Inflammatory macrophage (primary cell): ENCODE results near the gene RUFY4.
"Not testable (repeated sequence)": the region's sequence is repeated elsewhere in the genome, so short reads cannot be mapped to it uniquely, and the experiment has no call there.

ENCODE experiments used
- DNase-seq, 2 donors: peaks; one replicate each; pipeline ENCODE4 v3.0.0-alpha.2; 2020 to 2022

The RUFY4 gene

DNA sequence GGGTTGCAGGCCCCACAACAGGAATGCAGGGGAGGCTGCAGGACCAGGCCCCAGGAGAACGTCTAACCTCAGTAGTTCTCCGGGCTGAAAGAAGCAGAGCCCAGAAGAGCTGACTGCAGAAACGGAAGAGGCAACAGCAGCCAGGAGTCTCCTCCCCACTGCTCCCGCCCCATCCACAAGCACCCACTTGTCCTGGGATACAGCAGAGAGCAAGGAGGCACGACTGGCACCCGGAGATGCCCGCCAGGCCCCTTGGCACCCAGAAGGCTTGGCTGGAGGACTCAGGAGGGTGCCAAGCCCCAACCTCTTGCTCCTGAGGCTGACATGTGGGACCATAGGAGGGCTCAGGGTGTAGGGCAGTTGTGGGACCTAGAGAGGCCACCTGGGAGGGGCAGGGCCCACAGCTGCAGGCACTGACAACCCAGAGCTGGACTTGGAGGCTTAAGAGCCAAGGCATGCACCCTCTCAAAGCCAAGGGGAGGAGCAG, 37.2 kb upstream of the RUFY4 start:
- no peak for DNase-seq

DNA sequence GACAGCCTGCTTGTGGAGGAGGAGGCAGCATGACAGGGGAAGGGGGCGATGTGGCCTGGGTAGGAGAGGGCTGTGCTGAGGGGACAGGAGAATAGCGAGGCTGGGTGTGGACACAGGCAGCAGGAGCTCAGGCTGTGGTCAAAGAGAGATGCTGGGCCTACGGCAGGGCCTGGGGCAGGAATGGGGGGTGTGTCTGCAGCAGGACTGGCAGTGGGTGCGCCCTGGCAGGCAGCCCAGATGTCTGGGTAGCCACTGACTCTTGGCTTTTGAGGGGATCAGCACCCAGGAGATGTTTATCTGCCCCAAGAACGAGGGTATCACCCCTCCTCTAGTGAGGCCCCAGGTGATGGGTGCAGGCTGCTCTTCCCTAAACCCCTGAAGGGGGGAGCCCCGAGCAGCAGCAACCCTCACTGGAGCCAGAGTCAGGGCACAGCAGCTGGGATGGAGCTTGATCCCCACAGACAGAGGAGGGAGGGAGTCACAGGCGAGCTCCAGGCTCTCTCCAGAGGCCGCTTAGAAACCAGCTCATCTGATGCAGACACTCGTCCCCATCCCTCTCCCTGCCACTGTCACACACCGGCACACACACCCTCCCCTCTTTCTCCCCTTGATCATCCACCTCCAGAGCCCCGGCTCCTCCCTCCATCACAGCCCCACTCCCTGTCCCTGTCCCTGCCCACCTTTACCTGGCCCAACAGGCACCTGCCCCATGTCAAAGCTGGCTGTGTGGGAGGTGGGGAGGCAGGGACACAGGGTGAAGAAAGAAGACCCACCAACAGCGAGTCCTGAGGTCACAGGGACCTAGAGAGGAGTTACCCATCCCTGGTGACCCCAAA, 36.5 kb upstream of the RUFY4 start:
- DNase-seq: no peak

DNA sequence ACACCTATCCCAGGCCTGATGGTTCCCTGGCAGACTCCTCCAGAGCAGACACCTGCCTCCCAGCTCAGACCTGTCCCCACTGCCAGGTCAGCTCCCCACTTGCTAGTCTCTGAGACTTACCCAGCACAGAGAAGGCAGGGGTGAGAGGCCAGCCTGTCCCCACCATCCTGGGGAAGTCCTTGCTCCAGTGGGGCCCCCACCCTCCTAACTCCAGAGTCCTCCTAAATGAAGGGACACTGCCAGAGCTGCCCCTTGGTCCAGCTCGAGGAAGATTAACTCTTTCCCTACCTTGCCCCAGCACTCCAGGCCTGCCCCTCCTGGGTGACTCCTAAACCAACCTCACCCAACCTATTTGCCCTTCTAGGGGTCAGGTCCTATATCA, 35.9 kb upstream of the RUFY4 start:
- no peak for DNase-seq

DNA sequence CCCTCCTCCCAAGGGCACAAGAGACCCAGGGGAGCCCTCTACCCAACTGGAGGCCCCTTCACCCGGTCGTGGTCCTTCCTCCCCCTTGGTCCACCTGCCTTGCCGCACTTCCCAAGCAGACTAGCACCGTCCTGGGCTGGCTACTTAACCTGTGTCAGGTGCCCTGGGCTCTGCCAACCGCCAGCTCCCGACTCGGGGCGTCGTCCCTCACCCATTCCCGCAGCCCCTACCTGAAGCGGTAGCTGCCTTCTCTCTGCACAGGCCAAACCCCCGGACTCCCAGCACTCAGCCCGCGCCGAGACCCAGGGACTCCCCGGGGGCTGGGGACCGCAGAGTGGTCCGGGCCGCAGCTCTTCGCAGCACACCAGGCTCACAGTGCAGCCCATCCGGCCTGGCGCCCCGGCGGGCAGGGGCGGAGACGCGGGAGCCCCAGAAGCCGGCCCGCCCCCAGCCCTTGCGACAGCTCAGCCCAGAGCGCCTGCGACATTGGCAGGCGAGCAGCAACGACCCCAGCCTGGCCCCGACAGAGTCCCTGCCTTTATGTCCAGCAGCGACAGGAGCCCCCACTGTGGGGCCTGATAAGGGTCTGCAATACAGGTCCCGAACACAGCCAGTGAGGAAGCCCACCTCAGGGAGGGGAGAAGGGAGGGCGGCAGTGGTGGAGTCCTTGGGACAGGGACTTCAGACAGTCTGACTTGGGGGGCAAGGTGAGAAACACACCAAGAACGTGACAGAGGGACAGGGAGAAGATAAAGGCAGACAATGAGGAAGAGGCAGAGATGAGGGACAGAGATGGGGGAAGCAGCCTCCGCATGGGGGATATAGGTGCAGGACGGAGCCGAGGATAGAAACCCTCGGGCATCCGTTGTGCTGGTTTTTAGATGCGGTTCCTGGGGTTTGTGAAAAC, 35.2 kb upstream of the RUFY4 start:
- no peak for DNase-seq

DNA sequence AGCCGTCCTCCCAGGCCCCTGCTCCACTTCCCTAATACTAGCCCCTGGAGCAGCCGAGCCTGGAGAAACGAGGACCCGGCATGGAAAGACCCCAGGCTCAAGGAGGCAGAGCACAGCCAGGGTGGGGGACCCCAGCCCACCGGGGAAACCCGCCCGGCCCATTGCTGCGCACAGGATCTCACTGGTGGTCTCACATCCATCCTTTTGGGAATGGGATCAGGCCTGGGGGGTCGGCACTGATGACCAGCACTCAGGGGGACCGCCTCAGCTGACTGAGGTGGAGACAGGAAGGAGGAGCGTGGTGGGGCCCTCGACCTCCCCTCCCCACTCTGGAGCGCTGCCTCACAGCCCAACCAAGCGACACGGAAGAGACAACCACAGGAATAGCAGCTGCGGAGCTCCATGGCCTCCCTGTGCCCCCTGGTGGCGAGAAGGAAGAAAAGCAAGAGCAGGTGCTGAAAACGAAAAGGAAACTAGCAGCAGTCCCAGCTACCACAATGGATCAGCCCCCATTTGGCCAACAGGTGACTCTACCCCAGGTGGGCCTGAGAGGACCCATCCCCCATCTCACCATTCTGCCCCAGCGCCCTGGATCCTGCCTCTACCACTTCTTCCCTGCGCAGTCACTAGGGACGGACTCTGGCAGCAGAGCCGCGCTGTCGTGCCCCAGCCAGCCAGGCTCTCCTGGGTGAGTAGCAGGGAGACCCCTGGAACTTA, 34.4 kb upstream of the RUFY4 start:
- DNase-seq: peak; percentile 59 to 82

DNA sequence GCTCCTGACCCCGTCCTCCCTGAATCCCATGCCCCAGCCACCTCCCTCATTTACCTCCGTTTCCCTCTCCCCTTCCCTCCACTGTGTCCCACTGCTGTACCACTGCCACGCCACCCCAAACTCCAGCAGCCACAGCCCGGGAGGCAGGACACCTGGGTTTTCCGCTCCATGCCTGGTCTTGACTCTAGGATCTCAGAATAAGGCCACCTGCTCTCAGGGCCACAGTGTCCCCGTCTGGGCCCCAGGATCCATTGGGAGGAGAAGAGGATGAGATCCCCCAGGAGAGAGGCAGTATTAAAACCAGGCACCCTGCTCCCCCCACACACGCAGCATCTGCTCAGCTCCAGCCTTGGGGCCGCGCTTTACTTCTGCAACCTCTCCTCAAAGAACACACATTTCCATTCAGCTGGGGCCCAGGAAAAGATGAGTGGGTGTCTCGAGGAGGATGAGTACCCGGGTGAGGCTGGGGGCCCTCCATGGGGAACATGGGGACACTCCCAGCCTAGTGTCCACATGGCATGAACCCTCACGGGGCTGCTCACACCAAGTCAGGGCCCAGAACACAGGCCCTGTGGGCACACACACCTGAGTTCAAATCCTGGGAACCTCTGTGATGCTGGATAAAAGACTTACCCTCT, 33.5 kb upstream of the RUFY4 start:
- no peak for DNase-seq

DNA sequence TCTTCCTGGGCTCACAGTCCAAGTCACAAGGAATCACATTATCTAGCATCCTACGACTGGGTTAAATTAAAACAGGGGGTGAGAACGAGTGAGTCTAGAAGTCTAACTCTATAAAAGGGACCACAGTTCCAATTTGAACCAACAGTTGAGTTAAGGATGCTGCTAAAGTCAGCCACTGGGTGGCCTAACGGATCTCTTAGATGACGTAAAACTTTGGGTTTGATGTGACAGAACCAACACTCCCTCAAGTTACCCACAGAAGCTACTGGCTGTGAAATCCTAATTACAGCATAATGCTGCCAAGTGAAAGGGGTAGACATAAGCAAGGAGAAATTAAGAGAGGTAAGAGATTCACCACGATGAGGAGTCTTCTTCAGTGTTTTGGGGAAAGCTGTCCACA, 32.7 kb upstream of the RUFY4 start:
- DNase-seq: peak; percentile 64 to 65

DNA sequence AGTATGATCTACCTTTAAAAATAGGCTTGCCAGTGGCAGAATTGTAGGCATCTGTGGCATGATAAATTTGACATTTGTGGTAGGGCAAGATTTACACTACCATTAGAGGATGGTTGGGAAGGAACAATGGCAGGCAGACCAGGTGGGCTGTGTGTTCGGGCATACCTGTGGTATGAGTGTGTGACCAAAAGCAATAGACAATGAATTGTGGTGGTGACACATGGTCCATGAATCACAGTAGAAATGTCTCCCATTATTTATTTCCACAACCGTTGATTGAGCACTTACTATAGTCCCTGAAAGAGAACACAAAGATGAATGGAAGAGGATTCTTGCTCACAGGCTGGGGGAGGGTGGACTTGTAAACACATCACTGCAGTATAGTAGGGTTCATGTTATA, 29.9 kb upstream of the RUFY4 start:
- no peak for DNase-seq

DNA sequence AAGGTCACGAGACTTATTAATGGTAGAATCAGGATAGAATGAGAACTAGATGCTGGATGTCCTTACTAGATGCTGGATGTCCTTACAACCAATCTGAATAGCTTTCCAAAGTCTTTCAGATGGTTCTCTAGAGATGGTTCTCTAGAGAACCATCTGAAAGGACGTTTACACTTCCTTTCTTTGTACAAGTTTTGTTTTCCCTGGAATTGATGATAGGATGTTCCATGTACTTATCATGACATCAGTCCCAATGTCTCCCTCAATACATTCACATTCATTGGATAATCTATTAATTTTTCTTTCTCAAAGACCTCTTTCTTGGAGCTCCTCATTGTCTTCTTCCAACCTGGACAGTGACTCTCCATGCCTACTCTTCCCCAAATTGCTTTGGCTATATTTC, 28.2 kb upstream of the RUFY4 start:
- DNase-seq: no peak

DNA sequence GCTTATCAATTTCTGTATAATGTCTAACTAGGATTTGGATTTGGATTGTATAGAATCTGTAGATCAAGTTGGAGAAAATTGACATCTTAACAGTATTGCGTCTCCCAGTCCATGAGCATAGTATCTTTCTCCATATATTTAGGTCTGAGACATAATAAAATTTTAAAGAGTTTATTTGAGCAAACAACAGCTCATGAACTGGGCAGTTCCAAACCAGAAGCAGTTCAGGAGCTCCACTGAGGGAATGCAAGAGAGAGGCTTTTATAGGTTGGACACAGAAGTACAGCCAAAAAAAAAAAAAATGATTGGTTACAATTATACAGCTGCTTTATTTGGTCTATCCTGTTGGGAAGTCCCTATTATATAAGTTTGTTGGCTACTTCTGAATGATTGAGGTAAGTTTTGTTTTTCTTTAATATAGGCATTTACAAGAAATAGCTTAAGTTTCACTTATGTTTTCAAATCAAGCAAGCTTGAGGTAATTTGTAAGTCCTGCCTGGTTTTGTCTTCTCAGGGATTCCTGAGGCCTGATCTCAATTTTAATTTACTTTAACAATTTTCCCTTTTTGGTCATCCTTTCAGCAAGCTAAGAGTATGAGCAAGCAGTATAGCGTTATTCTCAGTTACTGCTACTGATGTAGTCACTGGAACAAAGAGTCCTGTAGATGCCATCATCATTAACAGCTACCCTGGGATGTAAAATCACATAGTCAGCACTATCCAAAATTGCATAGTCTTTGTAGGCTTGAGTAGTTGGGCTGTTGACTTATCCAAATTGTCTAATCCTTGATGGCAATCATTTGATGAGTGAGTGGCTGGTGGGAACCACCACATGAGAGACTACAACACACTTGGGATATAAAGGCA, 27.5 kb upstream of the RUFY4 start:
- no peak for DNase-seq

DNA sequence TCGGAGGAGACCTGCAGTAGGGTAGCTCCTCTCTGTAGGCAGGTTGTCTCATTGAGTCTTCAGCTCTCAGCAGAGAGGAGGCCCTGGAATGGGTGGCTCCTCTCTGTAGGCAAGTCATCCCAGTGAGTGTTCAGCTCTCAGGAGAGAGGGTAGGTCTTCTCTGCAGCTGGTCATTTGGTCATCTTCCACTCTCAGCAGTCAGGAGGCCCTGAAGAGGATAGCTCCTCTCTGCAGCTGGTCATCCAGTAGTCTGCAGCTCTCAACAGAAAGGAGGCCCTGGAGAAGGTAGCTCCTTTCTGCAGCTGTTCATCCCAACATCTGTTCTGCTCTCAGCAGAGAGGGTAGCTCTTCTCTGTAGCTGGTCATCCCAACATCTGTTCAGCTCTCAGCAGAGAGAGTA, 26.0 kb upstream of the RUFY4 start:
- no peak for DNase-seq

DNA sequence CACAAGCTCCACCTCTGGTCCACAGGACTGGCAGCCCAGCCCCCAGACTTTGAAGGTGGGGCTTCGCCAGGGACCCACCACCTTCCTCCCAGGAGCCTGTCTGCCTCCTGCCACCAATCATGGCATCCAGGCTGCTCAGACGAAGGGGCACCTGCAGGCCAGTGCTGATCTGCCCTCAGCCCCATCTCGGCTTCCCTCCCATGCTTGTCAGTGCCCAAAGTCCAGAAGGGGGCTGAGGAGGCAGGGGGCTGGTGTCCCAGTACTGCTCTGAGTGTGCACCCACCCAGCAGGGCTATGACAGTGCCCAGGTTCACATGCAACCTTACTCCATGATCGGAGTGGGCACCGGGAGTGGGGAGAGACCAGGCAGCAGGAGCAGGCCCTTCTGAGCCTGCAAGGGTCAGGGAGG, 25.3 kb upstream of the RUFY4 start:
- no peak for DNase-seq

DNA sequence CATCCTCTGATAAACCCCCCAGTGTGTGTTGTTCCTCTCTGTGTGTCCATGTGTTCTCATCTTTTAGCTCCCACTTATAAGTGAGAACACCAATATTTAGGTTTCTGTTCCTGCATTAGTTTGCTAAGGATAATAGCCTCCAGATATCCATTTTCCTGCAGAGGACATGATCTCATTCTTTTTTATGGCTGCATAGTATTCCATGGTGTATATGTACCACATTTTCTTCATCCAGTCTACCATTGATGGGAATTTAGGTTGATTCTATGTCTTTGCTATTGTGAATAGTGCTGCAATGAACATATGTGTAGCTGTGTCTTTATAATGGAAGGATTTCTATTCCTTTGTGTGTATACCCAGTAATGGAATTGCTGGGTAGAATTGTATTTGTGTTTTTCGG, 24.5 kb upstream of the RUFY4 start:
- not testable (repeated sequence) for DNase-seq

DNA sequence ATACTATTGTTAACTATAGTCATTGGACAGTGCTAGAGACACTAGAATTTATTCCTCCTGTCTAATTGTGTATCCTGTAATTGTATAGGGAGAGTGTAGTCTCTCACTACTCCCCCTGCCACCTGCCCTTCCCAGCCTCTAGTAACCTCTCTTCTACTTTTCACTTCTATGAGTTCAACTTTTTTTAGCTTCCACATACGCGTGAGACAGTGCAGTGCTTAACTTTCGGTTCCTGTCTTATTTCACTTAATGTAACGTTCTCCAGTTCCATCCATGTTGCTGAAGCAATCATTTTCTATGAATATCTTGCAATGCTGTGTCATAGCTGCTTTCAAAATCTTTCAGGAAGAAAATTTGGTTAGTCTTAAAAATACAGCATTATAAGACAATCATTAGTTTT, 22.8 kb upstream of the RUFY4 start:
- DNase-seq: peak; percentile 83 to 95

DNA sequence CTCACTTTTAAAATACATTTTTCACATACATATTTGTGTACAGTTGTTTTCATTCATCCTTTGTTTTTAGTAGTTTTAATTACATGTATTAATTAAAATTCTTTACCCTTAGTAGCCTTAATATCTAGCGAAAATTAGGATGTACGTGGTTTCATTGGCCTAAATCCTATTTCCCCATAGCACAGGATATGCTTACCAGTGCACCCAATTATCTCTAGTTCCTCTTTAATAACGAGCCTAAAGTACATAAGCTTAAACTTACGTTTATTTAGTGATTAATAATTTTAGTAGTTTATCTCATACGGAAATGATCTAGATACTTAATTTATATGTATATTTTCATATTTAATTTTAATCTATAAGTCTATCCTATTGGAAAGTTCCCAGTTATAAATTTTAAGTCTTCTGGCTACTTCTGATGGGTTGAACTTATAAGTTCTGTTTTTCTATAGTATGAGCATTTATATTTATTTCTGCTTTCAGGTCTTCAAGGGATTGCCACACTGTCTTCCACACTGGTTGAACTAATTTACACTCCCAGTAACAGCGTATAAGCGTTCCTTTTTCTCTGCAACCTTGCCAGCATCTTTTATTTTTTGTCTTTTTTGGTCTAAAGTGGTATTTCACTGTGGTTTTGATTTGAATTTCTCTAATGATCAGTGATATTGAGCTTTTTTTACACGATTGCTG, 21.4 kb upstream of the RUFY4 start:
- peak; percentile 42 to 82 for DNase-seq

DNA sequence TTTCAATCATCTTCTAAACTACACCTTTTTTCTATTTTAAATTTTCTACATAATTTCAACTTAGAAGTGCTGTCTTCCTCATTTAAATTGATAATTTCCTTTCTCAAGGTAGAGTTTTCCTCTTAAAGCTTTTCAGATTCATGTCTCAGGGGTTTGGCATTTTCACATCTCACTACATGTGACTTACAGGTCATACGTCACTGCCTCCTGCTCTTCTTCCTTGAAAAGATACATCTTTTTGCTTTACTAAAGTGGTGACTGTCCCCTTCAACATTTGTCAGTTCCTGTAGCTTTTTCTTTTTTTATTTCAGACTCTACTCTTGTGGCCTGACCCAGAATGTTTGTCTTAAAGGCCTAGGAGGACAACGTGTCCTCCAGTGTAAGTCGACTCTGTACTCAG, 17.1 kb upstream of the RUFY4 start:
- DNase-seq: no peak

DNA sequence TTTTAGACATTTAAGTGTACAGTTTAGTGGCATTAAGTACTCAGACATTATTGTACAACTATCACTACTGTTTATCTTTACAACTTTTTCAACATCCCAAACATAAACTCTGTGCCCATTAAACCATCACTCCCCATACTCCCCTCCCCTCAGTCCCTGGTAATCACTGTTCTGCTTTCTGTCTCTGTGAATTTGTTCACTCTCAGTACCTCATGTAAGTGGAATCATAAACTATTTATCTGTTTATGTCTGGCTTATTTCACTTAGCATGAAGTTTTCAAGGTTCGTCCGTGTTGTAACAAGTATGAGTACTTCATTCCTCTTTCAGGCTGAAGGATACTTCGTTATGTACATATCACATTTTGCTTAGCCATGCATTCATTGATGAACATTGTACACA, 9.8 kb upstream of the RUFY4 start:
- no peak for DNase-seq

DNA sequence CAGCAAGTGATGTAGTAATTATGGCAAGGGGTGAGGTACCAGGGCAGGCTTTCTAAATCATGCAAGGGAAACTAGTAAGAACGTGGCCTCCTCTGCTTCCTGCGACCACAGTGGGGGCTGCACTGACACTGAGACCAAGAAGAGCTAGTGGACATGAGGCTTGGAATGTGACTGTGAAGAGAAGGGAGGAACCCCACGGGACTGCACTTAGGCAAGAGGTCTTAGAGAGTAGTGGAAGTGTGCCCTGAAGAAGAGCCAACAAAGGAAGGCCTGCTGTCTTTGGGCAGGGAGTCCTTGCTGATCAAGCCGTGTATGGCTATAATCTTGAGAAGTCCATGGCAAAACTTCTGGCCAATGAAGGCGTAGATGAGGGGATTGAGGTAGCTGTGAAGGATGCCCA, 8.9 kb upstream of the RUFY4 start:
- DNase-seq: peak; percentile 61 to 63

DNA sequence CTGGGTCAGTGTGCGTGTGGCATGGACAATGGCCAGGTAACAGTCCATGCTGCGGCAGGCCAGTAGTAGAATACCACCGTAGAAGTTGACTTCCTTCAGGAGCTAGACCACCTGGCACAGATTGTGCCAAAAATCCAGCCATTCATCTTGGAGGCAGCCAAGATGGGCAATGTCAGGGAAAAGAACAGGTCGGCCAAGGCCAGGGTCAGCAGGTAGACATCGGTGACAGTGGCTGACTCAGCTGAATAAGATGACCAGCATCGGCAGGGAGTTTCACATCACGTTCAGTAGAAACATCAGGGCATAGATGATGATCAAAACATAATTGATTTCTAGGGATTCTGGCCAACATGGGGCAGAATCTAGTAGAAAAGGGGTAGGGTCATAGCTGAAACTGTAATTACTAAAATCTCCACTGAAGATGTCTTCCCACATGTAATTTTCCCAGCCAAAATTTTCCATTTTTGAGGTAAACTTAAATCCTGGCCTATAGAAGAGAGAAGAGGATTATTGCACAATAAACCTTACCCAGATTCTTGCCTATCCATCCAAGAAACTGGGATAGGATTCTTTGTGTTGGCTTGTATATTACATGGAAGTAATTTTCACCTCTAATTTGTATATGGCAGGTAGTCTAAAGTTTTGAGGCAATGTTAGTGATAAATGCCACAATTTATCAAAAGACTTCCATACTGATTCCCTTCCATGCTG, 7.9 kb upstream of the RUFY4 start:
- no peak for DNase-seq

DNA sequence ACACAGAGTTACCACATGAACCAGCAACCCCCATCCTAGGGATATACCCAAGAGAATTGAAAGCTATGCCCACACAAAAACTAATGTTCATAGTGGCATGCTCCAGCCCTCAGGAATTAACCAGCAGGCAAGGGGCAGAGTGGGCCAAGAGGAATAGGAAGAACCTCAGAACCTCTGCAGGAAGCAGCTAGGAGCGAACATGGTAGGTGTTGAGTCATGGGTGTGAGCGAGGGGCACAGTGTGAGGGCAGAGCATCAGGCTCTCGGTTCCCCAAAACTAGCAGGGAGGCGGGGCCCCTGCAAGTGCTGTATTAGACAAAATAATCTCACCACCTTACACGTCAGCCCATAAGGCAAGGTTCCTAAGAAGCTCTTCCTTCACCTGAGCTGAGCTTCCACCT, 5.6 kb upstream of the RUFY4 start:
- peak; percentile 74 to 85 for DNase-seq
